Lower leg skin (tissue), 4 donors: Measurements from ENCODE around the gene FTO. TPM values are rescaled to one million over a fixed set of nuclear protein-coding genes. Genes with fewer than 3 reads are reported as not detected.

Experiments used
- DNase-seq, 2 donors: peaks; one replicate each; pipeline ENCODE4 v3.0.0-alpha.2; 2019; ENCODE audit warnings: low spot score in 2 of 2
- H3K4me3 ChIP-seq: fragments of 200-600 bp; sonication (generic); 2 replicates; pipeline ENCODE4 v1.5.1; 2017; ENCODE audit warnings: mild to moderate bottlenecking, low read depth; ENCODE audit not compliant: poor library complexity, severe bottlenecking
- POLR2A ChIP-seq, 2 donors: fragments of 450-650 bp; IDR thresholded peaks; one replicate each; pipeline ENCODE4 v1.6.1; 2016 to 2017; ENCODE audit warnings: antibody characterized with exemption in 2 of 2, mild to moderate bottlenecking in 1 of 2, moderate library complexity in 1 of 2
- WGBS, 2 donors: methylation state at CpG; one replicate each; pipeline ENCODE4 v1.1.5; 2018; 5-methylcytosine and 5-hydroxymethylcytosine counted together
- intact Hi-C: fragments of 100-400 bp; cut with DNase I; formaldehyde crosslinking; loops from one replicate; pipeline ENCODE4 v1.15.0; 2023; ENCODE audit warnings: low total_unique reads
- total RNA-seq, 4 donors: library from RNA; depleted of rRNA; stranded (reverse); fragments of >200 nt; gene quantifications; one replicate each; pipeline ENCODE4 v1.1.0, GENCODE V29; 2016
- TF ChIP-seq, protein P1 (sequence below), 3 donors: fragments of 450-650 bp; IDR thresholded peaks; one replicate each; pipeline ENCODE4 v1.5.1; 2016; ENCODE audit warnings: antibody characterized with exemption in 3 of 3, mild to moderate bottlenecking in 3 of 3, moderate library complexity in 2 of 3

Gene FTO
- total RNA-seq, 4 donors from 2014 or later, result 61.2 to 88.2 (median 64.1) TPM

DNA sequence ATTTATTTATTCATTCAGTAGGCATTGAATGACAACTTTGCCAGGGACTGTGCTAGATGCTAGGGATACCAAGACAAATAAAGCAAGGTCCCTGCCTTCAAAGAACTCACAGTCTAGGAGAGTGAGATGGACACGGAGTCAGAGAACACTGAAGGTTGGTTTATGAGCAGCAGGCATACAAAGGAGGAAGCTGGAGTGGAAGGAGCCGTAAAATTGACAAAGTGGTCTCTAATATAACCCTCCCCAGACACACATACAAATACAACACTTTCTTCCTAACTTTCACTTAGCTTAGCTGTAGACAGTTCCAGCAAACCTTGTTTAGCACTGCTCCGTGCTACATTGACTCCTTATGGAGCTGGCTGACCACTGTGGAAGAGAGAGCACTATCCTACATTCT lies 353.0 kb downstream of the FTO start:
- no peak for TF ChIP-seq POLR2A (IDR thresholded peaks at IDR 0.05)
- H3K4me3 ChIP-seq, result no peak overlapping the region
- 92 to 96% methylated on average over 3 of the region's 3 CpGs for WGBS, 2 donors
- no peak for DNase-seq
- intact Hi-C loops, result no loop called here

DNA sequence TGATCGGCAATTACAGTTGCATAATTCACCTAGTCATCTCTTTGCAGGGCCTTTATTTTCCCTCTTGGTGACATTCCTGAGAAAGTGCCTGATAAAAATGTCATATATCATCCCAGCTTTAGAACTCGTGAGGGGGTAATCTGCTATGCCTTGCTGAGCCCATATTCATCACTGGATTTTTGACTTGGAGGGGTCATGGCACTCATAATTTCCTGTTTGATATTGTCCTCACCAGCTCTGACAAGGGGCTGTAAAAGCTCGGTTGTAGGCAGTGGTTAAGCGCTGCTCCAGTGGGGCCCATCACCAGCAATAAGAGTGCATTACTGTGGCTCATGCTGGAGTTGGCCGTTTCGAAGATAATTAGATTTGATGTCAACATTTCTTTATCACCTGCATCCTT lies 355.4 kb downstream of the FTO start:
- DNase-seq, result no peak
- 92 to 95% methylated on average over 6 of the region's 6 CpGs for WGBS, 2 donors
- intact Hi-C loops, result no loop called here

DNA sequence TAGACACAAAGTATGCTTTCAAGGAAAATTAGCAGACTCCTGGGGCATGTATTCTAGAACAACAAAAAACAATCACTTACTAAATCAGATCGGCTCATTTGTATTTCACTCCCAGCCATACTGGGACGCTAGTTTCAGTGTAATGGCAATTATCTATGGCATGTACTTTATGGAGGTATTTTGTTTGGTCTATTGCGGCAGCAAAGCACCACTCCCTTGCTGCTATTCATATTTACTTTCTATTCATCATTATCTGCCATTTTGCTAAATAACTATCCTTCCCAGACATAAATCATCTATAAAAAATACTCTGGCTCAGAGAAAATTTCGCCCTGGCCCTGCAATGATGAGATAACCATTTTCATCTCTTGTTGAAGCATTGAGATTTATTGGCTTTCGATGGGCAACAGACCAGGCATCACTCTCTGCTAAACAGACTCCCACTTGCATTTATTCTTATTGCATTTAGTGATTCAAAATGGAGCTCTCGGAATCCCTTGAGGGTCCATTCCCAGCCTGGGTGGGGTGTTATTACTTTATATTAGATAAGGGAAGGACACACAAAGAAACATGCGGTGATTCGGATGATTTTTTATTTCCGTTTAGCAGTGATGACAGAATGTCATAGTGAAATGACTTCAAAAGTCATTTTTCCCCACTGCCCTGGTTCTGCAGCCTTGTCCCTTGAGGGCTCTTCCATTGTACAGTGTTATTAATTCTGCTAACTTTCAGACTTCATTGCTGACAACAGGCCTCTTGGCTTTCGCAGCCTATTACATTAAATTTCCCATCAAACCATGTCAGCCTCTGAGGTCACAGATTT lies 356.9 kb downstream of the FTO start:
- no peak for TF ChIP-seq POLR2A (IDR thresholded peaks at IDR 0.05)
- TF ChIP-seq, protein P1, sequence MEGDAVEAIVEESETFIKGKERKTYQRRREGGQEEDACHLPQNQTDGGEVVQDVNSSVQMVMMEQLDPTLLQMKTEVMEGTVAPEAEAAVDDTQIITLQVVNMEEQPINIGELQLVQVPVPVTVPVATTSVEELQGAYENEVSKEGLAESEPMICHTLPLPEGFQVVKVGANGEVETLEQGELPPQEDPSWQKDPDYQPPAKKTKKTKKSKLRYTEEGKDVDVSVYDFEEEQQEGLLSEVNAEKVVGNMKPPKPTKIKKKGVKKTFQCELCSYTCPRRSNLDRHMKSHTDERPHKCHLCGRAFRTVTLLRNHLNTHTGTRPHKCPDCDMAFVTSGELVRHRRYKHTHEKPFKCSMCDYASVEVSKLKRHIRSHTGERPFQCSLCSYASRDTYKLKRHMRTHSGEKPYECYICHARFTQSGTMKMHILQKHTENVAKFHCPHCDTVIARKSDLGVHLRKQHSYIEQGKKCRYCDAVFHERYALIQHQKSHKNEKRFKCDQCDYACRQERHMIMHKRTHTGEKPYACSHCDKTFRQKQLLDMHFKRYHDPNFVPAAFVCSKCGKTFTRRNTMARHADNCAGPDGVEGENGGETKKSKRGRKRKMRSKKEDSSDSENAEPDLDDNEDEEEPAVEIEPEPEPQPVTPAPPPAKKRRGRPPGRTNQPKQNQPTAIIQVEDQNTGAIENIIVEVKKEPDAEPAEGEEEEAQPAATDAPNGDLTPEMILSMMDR (IDR thresholded peaks at IDR 0.05), result no peak
- 93% methylated on average over 10 of the region's 10 CpGs for WGBS, 2 donors
- intact Hi-C loops, result no loop called here

More for the DNA sequence above, 355.4 kb downstream of the FTO start:
- no peak overlapping the region for H3K4me3 ChIP-seq
- TF ChIP-seq, protein P1 (IDR thresholded peaks at IDR 0.05), result no peak
- TF ChIP-seq POLR2A (IDR thresholded peaks at IDR 0.05), result no peak

DNA sequence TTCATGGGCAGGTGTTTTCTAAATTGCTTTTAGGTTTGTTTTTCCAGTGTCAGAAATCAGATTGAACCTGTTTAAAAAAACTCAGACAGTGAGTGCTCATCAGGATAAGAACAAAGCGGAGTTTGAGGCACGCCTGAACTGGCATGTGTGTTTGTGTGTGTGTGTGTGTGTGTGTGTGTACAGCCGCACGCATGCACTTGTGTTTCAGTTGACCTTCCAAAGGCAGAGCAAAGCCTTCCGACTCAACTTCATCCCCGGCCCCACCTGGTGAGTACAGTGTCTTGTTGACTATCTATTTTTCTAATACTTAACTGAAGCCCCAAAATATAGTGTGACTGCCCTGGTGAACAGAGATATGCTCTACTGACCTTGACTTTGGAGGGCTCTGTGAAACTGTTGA lies 357.5 kb downstream of the FTO start:
- intact Hi-C loops, result no loop called here
- H3K4me3 ChIP-seq, result no peak overlapping the region
- TF ChIP-seq, protein P1 (IDR thresholded peaks at IDR 0.05), result no peak
- no peak for TF ChIP-seq POLR2A (IDR thresholded peaks at IDR 0.05)
- DNase-seq, result no peak
- WGBS, 2 donors, result 95 to 97% methylated on average over 6 of the region's 6 CpGs

More for the DNA sequence above, 356.9 kb downstream of the FTO start:
- H3K4me3 ChIP-seq, result no peak overlapping the region
- no peak for DNase-seq

DNA sequence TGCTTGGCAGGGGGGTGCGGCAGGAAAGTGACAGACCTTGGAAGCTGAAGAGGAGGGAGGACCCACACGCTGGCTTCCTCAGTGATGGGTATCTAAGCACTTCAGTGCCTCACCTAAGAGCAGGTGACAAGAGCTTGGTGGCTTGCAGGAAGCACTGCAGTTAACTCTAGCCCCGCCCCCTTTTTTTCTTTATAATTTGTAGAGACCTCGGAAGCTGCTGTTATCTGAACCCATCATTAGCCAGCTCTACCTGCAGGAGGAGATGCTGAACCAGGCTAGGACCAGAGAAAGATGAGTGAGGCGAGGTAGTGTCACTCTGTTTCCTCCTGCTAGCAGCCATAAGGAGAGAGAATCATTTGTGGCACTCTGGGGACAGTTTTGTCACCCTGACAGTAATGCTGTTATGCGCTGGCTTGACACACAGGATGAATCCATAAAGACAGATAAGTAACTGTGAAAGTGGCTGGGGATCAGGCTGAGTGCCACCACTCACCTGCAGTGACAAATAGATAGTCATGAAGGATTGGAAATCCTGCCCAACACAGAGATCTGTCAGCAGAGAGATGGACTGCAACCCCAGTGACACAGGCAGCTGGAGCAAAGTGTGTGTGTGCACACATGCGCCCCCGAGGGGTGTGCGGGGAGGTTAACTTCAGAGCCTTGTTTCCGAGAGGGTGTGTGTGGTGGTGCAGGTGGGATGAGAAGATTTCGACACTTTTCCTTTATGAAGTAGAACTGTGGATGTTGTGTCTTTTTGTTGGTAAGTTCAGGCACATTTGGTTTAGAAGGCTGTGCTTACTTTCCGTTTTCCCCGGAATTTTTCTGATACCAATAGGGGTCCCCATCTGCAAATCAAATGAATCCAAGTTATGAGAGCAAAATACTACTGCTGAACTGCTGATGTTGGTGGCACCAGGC lies 358.7 kb downstream of the FTO start:
- H3K4me3 ChIP-seq, result no peak overlapping the region
- WGBS, 2 donors, result 85 to 86% methylated on average over 13 of the region's 13 CpGs
- no peak for TF ChIP-seq POLR2A (IDR thresholded peaks at IDR 0.05)
- TF ChIP-seq, protein P1 (IDR thresholded peaks at IDR 0.05), result no peak
- no peak for DNase-seq
- intact Hi-C loops, result no loop called here

DNA sequence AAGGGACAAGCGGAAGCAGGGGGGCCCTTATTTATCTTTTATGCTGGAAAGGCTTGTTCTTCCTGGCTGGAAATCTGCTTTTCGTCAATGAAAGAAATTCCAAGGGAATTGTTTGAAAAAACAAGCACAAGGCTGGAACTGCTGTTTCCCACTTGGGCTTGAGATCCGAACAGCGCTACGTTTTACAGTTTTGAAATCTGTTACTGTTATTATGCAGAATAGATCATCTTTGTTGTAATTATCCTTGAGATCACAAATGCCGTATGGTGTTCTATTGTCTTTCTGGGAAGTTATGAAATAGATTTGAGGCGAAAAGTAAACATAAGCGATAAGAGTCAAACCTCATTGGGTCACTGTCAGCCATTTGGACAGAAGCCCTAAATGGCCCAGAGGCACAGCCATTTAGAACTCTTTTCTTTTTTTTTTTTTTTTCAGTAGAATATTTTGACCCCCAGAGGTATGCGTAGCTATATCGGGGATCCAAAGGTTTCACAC lies 359.4 kb downstream of the FTO start:
- TF ChIP-seq, protein P1 (IDR thresholded peaks at IDR 0.05), result no peak
- TF ChIP-seq POLR2A (IDR thresholded peaks at IDR 0.05), result no peak
- DNase-seq, result no peak
- intact Hi-C loops, result no loop called here
- WGBS, 2 donors, result 89 to 92% methylated on average over 10 of the region's 10 CpGs
- H3K4me3 ChIP-seq, result no peak overlapping the region
